ENCODE data around the gene G6PC1.
"Not testable (repeated sequence)": the region's sequence is repeated elsewhere in the genome, so short reads cannot be mapped to it uniquely, and the experiment has no call there.

Gene G6PC1

GRCh38 chr17:42900460-42901331, at the start of gene G6PC1:
Gene G6PC1, plus strand, starts transcription at chr17:42900799. Its CDS starts 78 bp downstream, at chr17:42900877.
- DNase-seq, result no peak

DNA sequence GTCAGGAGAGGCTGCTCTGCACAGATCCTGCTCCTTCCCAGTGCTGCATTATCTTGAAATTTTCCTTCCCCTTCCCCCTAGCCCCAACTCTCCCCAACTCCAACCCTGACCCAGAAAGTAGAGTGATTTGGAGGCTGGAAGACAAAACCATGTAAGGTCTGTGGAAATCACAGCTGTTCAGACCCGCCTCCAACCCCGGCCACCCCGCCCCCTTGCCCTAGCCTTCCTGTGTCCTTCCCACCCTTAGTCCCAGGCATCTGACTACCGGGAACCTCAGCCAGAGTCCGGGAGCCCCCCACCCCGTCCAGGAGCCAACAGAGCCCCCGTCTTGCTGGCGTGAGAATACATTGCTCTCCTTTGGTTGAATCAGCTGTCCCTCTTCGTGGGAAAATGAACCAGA, 49.6 kb upstream of the G6PC1 start, which contains the start of gene AOC3:
AOC3 (plus strand) TSS at position 246 of the 400 bp plus-strand sequence; CDS start at position 391, 145 bp downstream.
- no peak for DNase-seq

GRCh38 chr17:42851371-42852240, 49.0 kb upstream of the G6PC1 start:
- DNase-seq, result not testable (repeated sequence)

DNA sequence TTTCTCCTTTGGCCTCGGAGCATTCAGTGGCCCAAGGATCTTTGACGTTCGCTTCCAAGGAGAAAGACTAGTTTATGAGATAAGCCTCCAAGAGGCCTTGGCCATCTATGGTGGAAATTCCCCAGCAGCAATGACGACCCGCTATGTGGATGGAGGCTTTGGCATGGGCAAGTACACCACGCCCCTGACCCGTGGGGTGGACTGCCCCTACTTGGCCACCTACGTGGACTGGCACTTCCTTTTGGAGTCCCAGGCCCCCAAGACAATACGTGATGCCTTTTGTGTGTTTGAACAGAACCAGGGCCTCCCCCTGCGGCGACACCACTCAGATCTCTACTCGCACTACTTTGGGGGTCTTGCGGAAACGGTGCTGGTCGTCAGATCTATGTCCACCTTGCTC, 48.2 kb upstream of the G6PC1 start:
- no peak for DNase-seq

GRCh38 chr17:42853004-42853403, 47.6 kb upstream of the G6PC1 start:
- DNase-seq, result no peak

GRCh38 chr17:42853597-42853967, 47.0 kb upstream of the G6PC1 start:
- DNase-seq, result no peak

- DNase-seq, result no peak
Measured at GRCh38 chr17:42853968-42854790, 46.4 kb upstream of the G6PC1 start.

DNA sequence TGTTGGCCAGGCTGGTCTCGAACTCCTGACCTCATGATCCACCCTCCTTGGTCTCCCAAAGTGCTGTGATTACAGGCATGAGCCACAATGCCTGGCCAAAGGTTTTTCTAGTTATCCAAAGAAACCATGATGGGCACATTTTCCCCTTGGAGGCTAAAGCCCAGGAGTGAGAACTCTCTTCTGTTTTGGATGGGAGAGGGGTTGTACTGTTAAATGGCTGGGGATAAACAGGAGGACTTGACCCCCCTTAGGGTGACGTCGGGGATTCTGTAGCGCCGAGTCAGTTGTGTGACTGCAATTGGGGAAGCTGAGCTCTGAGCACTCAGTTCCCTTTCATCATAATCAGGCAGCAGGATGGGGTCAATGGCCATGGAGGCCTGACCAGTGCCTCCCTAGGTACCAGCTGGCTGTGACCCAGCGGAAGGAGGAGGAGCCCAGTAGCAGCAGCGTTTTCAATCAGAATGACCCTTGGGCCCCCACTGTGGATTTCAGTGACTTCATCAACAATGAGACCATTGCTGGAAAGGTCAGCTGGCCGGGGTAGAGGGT, 45.5 kb upstream of the G6PC1 start:
- DNase-seq, result no peak

GRCh38 chr17:42856093-42856492, 44.5 kb upstream of the G6PC1 start:
- DNase-seq, result not testable (repeated sequence)

DNA sequence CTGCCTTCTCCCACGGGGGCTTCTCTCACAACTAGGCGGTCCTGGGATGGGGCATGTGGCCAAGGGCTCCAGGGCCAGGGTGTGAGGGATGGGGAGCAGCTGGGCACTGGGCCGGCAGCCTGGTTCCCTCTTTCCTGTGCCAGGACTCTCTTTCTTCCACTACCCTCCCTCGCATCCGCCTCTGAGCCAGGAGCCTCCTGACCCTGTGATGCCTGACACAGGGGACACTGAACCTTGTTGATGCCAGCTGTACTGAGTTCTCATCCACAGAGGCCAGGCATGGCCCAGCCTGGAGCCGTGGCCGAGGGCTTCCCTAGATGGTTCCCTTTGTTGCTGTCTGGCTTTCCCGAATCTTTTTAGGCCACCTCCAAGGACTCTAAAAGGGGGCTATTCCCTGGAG, 44.1 kb upstream of the G6PC1 start:
- DNase-seq, result not testable (repeated sequence)

GRCh38 chr17:42857389-42857788, 43.2 kb upstream of the G6PC1 start:
- no peak for DNase-seq

DNA sequence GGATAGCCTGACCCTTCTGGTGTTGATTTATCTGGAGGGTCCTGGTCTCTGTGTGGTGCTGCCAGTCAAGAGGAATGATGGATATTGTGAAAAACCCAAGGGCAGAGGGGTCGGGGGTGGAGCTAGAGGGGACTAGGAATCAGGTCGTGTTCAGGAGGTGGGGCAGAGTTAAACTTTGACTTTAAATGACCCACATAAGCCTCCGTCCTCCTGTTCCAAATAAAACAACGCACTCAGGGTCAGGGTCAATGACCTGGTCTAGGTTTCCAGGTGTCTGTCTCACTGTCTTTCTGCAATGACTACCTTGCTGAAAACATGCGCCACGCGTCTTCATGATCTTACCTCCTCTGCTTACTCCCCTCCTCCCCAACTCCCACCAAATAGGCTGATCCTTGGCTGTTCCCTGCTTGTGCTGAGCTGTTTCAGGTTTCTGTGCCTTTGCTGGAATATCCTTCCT, 34.9 kb upstream of the G6PC1 start:
- DNase-seq, result no peak

GRCh38 chr17:42866216-42866615, 34.4 kb upstream of the G6PC1 start:
- DNase-seq, result no peak

DNA sequence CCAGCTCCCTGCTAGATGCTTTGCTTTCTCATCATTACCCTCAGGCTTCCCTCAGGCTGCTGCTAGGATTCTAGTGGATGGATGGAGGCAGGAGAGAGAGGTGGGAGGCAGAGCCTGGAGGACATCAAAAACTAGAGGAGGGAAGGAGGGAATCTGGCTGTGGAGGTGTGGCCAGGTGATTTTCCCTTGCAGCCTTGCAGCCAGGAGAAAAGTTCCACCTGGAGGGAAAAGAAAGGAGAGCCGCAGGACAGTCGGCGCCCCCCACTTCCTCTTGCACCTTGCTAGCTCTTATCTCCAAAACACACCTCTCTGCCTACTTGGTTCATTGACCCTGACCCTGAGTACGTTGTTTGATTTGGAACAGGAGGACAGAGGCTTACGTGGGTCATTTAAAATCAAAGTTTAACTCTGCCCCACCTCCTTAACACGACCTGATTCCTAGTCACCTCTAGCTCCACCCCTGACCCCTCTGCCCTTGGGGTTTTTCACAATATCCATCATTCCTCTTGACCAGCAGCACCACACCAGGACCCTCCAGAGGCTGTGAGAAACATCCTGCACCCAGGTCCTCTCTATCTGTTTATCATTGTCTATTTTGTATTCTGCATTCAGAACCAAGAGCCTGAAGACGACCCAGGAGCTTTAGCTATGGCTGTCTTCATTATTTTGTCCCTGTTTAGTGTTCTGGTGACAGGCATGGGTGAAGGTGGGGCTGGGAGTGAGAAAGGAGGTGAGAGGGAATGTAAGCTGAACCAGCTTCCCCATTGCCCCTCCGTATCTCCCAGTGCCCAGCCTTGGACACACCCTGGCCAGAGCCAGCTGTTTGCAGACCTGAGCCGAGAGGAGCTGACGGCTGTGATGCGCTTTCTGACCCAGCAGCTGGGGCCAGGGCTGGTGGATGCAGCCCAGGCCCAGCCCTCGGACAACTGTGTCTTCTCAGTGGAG, 33.7 kb upstream of the G6PC1 start:
- no peak for DNase-seq

DNA sequence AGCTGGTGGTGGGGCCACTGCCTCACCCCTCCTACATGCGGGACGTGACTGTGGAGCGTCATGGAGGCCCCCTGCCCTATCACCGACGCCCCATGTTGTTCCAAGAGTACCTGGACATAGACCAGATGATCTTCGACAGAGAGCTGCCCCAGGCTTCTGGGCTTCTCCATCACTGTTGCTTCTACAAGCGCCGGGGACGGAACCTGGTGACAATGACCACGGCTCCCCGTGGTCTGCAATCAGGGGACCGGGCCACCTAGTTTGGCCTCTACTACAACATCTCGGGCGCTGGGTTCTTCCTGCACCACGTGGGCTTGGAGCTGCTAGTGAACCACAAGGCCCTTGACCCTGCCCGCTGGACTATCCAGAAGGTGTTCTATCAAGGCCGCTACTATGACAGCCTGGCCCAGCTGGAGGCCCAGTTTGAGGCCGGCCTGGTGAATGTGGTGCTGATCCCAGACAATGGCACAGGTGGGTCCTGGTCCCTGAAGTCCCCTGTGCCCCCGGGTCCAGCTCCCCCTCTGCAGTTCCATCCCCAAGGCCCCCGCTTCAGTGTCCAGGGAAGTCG, 32.8 kb upstream of the G6PC1 start:
- DNase-seq, result not testable (repeated sequence)

DNA sequence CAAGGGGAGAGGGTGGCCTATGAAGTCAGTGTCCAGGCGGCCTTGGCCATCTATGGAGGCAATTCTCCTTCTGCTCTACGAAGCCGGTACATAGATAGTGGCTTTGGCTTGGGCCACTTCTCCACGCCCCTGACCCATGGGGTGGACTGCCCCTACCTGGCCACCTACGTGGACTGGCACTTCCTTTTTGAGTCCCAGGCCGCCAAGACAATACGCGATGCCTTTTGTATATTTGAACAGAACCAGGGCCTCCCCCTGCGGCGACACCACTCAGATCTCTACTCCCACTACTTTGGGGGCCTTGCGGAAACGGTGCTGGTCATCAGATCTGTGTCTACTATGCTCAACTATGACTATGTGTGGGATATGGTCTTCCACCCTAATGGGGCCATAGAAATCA, 32.3 kb upstream of the G6PC1 start:
- DNase-seq, result no peak

DNA sequence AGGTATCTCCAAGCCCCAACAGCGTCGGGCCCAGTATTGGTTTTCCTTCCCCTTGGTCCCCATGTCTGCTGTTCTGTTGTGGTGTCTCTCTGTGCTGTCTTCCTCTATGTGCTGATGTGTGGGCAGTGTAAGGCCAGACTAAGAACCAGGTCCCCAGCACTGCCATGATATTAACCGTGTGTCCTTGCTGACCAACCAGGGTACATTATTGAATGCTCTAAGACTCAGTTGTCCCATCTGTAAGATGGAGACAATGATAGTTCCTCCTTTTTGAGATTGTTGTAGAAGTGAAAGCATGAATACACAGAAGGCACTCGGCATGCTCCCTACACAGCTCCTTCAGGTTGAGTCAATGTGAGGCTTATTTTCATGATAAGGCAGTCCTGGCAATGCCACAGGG, 29.0 kb upstream of the G6PC1 start:
- no peak for DNase-seq

DNA sequence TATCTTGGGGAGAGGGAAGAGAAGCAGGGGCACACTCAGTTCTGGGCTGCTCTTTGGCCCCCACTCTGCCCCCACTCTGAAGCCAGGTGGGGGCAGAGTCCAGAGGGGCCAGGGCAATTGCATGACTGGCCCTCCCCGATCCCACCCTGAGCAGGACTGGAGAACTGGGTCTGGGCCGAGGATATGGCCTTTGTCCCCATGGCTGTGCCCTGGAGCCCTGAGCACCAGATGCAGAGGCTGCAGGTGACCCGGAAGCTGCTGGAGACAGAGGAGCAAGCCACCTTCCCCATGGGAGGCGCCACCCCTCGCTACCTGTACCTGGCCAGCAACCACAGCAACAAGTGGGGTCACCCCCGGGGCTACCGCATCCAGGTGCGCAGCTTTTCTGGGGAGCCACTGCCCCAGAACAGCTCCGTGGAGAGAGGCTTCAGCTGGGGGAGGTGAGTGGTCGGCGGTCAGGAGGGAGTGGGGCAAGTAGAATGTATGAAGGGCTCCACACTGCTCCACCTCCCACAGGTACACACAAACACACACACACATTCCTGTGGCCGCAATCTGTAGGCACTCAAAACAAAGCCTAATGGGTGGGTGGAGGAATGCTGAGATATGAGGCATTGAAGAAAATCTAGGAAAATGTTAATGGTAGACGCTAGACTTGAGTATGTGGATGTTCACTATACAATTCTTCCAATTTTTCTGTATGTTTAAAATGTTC, 28.2 kb upstream of the G6PC1 start:
- DNase-seq, result no peak

DNA sequence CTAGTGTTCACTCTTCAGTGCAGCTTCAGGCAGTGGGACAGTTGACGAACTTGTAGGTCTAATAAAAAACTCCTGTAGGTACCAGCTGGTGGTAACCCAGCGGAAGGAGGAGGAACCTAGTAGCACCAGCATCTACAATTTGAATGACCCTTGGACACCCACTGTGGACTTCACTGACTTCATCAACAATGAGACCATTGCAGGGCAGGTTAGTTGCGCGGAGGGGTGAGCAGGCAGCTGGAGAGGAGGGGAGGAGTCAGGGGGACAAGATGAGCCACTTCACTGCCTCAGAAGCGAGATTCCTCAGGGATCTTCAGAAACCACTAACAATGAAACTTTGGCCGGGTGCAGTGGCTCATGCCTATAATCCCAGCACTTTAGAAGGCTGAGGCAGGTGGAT, 27.3 kb upstream of the G6PC1 start:
- DNase-seq, result no peak
